WTC11 (cell line): ENCODE data around the gene UQCR11. TPM values are rescaled to one million over a fixed set of nuclear protein-coding genes. Genes with fewer than 3 reads are reported as not detected.

Source experiments
- ATAC-seq: fragments of 200-7000 bp; cut with Tn5 transposase; 2 replicates; pipeline ENCODE4 v1.10.0; 2021; ENCODE audit warnings: mild to moderate bottlenecking, moderate library complexity
- CTCF ChIA-PET: fragments of 300-600 bp; sonication (Branson Sonifier 250); formaldehyde crosslinking; loops from one replicate; lab custom pipeline; 2021; ENCODE audit warnings: antibody characterized with exemption; lab: Charles Lee
- POLR2A ChIA-PET: fragments of 350-600 bp; sonication (Branson Sonifier 250); formaldehyde crosslinking; loops from one replicate; lab custom pipeline; 2021; ENCODE audit warnings: antibody characterized with exemption; lab: Charles Lee
- DNase-seq: peaks from one replicate; pipeline ENCODE4 v3.0.0; 2021; ENCODE audit warnings: low spot score
- H3K27ac Mint-ChIP-seq: 2 replicates; pipeline ENCODE4 v1.8.0; 2021; ENCODE audit warnings: mixed read lengths
- H3K27me3 Mint-ChIP-seq: 2 replicates; pipeline ENCODE4 v1.8.0; 2021; ENCODE audit warnings: low read depth, mild to moderate bottlenecking, moderate library complexity, mixed read lengths
- H3K36me3 Mint-ChIP-seq: 2 replicates; pipeline ENCODE4 v1.8.0; 2021; ENCODE audit warnings: mixed read lengths
- H3K4me1 Mint-ChIP-seq: 2 replicates; pipeline ENCODE4 v1.8.0; 2022; ENCODE audit warnings: mixed read lengths
- H3K4me3 Mint-ChIP-seq: 2 replicates; pipeline ENCODE4 v1.8.0; 2021; ENCODE audit warnings: mild to moderate bottlenecking, moderate library complexity, mixed read lengths
- H3K9me3 Mint-ChIP-seq: 2 replicates; pipeline ENCODE4 v1.8.0; 2021; ENCODE audit warnings: mixed read lengths
- MYBL2 ChIP-seq: sonication (generic); formaldehyde crosslinking; IDR thresholded peaks from 2 replicates; pipeline ENCODE4 v1.8.1; 2023; ENCODE audit warnings: mild to moderate bottlenecking, moderate library complexity, missing genetic modification reagents
- NFYB ChIP-seq: sonication (generic); formaldehyde crosslinking; conservative IDR thresholded peaks from 2 replicates; pipeline ENCODE4 v1.8.0; 2022; ENCODE audit warnings: low read depth, missing genetic modification reagents
- NR3C1 ChIP-seq: sonication (generic); formaldehyde crosslinking; conservative IDR thresholded peaks from 2 replicates; pipeline ENCODE4 v1.8.1; 2023; ENCODE audit warnings: low read depth, mild to moderate bottlenecking, missing genetic modification reagents
- RELA ChIP-seq: sonication (generic); formaldehyde crosslinking; IDR thresholded peaks from 2 replicates; pipeline ENCODE4 v1.8.1; 2022; ENCODE audit warnings: missing genetic modification reagents, mild to moderate bottlenecking, borderline replicate concordance
- SP1 ChIP-seq: sonication (generic); formaldehyde crosslinking; conservative IDR thresholded peaks from 2 replicates; pipeline ENCODE4 v1.8.1; 2022; ENCODE audit warnings: missing genetic modification reagents
- total RNA-seq: library from RNA; stranded (reverse); gene quantifications from 3 replicates; pipeline ENCODE4 v1.2.3, GENCODE V29; 2021
- TF ChIP-seq, protein P1 (sequence below): sonication (generic); formaldehyde crosslinking; IDR thresholded peaks from 2 replicates; pipeline ENCODE4 v1.8.1; 2023; ENCODE audit warnings: mild to moderate bottlenecking, missing genetic modification reagents
- TF ChIP-seq, protein P2 (sequence below): fragments of 250-450 bp; sonication (Bioruptor Pico); IDR thresholded peaks from 2 replicates; pipeline ENCODE4 v1.8.0; 2021; ENCODE audit warnings: mild to moderate bottlenecking
- TF ChIP-seq, protein P3 (sequence below): sonication (generic); formaldehyde crosslinking; IDR thresholded peaks from 2 replicates; pipeline ENCODE4 v1.8.1; 2022; ENCODE audit warnings: low read depth, mild to moderate bottlenecking, moderate library complexity, missing genetic modification reagents, borderline replicate concordance
- TF ChIP-seq, protein P4 (sequence below): sonication (generic); formaldehyde crosslinking; IDR thresholded peaks from 2 replicates; pipeline ENCODE4 v1.8.1; 2023; ENCODE audit warnings: mild to moderate bottlenecking, moderate library complexity, missing genetic modification reagents
- TF ChIP-seq, protein P5 (sequence below): fragments of 250-450 bp; sonication (Bioruptor Pico); IDR thresholded peaks from 2 replicates; pipeline ENCODE4 v1.9.0; 2021; ENCODE audit warnings: mild to moderate bottlenecking, borderline replicate concordance
- TF ChIP-seq, protein P6 (sequence below): sonication (generic); formaldehyde crosslinking; IDR thresholded peaks from 2 replicates; pipeline ENCODE4 v1.8.0; 2022; ENCODE audit warnings: mild to moderate bottlenecking, missing genetic modification reagents

The UQCR11 gene
- total RNA-seq, 1 experiment from 2014 or later: 198 TPM

DNA sequence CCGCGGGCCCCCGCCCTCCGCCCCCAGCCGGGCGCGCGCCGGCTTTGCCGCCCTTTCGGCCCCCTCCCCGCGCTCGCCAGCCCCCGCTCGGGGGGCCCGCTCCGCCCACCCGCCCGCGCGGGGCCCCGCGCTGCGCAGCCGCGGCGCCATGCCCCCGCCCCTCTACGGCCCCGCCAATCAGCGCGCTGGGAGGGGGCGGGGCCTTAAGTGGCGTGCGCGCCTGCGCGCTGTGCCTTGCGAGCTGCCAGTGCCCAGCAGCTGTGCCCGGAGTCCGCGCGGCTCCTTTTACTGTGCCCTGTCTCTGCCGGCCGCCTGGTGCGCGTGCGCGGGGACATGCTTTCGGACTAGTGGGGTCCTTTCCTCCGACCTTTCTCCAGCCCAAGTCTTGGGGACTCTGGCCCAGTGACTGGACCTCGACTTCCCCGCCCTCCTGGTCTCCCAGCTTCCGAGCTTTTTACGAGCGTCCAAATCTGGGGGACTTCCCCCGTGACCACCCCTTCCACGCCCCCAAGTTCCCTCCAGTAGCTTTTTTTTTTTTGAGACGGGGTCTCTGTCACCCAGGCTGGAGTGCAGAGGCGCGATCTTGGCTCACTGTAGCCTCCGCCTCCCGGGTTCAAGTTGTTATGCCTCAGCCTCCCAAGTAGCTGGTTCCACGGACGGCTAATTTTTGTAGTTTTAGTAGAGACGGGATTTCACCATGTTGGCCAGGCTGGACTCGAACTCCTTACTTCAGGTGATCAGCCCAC, 12.3 kb downstream of the UQCR11 start, which contains the start of gene MBD3:
TSS of gene MBD3 (minus strand) at position 111 of the 746 bp plus-strand sequence. CDS start 234 bp downstream, outside the sequence.
- Mint-ChIP-seq H3K9me3 (no peaks in the 10 kb centered on the region), H3K27ac (peak within 1 kb of the TSS; percentile 93)
- peak; percentile 88 for ATAC-seq
- TF ChIP-seq, protein P1, sequence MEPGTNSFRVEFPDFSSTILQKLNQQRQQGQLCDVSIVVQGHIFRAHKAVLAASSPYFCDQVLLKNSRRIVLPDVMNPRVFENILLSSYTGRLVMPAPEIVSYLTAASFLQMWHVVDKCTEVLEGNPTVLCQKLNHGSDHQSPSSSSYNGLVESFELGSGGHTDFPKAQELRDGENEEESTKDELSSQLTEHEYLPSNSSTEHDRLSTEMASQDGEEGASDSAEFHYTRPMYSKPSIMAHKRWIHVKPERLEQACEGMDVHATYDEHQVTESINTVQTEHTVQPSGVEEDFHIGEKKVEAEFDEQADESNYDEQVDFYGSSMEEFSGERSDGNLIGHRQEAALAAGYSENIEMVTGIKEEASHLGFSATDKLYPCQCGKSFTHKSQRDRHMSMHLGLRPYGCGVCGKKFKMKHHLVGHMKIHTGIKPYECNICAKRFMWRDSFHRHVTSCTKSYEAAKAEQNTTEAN: no peak
- TF ChIP-seq, protein P2, sequence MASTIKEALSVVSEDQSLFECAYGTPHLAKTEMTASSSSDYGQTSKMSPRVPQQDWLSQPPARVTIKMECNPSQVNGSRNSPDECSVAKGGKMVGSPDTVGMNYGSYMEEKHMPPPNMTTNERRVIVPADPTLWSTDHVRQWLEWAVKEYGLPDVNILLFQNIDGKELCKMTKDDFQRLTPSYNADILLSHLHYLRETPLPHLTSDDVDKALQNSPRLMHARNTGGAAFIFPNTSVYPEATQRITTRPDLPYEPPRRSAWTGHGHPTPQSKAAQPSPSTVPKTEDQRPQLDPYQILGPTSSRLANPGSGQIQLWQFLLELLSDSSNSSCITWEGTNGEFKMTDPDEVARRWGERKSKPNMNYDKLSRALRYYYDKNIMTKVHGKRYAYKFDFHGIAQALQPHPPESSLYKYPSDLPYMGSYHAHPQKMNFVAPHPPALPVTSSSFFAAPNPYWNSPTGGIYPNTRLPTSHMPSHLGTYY (CRISPR knock-in tag): peak; percentile 62; the same call in 1 of the 2 replicates
- TF ChIP-seq MYBL2 (CRISPR knock-in tag) (no peak), SP1 (0 out of 2 replicates have a peak, but pooled peaks have one; percentile 71), RELA (CRISPR knock-in tag) (no peak), NFYB (CRISPR knock-in tag) (peak; percentile 65), NR3C1 (no peak)
- TF ChIP-seq, protein P3, sequence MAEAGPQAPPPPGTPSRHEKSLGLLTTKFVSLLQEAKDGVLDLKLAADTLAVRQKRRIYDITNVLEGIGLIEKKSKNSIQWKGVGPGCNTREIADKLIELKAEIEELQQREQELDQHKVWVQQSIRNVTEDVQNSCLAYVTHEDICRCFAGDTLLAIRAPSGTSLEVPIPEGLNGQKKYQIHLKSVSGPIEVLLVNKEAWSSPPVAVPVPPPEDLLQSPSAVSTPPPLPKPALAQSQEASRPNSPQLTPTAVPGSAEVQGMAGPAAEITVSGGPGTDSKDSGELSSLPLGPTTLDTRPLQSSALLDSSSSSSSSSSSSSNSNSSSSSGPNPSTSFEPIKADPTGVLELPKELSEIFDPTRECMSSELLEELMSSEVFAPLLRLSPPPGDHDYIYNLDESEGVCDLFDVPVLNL (CRISPR knock-in tag): no peak
- TF ChIP-seq, protein P4, sequence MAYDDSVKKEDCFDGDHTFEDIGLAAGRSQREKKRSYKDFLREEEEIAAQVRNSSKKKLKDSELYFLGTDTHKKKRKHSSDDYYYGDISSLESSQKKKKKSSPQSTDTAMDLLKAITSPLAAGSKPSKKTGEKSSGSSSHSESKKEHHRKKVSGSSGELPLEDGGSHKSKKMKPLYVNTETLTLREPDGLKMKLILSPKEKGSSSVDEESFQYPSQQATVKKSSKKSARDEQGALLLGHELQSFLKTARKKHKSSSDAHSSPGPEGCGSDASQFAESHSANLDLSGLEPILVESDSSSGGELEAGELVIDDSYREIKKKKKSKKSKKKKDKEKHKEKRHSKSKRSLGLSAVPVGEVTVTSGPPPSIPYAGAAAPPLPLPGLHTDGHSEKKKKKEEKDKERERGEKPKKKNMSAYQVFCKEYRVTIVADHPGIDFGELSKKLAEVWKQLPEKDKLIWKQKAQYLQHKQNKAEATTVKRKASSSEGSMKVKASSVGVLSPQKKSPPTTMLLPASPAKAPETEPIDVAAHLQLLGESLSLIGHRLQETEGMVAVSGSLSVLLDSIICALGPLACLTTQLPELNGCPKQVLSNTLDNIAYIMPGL (CRISPR knock-in tag): no peak
- TF ChIP-seq, protein P5, sequence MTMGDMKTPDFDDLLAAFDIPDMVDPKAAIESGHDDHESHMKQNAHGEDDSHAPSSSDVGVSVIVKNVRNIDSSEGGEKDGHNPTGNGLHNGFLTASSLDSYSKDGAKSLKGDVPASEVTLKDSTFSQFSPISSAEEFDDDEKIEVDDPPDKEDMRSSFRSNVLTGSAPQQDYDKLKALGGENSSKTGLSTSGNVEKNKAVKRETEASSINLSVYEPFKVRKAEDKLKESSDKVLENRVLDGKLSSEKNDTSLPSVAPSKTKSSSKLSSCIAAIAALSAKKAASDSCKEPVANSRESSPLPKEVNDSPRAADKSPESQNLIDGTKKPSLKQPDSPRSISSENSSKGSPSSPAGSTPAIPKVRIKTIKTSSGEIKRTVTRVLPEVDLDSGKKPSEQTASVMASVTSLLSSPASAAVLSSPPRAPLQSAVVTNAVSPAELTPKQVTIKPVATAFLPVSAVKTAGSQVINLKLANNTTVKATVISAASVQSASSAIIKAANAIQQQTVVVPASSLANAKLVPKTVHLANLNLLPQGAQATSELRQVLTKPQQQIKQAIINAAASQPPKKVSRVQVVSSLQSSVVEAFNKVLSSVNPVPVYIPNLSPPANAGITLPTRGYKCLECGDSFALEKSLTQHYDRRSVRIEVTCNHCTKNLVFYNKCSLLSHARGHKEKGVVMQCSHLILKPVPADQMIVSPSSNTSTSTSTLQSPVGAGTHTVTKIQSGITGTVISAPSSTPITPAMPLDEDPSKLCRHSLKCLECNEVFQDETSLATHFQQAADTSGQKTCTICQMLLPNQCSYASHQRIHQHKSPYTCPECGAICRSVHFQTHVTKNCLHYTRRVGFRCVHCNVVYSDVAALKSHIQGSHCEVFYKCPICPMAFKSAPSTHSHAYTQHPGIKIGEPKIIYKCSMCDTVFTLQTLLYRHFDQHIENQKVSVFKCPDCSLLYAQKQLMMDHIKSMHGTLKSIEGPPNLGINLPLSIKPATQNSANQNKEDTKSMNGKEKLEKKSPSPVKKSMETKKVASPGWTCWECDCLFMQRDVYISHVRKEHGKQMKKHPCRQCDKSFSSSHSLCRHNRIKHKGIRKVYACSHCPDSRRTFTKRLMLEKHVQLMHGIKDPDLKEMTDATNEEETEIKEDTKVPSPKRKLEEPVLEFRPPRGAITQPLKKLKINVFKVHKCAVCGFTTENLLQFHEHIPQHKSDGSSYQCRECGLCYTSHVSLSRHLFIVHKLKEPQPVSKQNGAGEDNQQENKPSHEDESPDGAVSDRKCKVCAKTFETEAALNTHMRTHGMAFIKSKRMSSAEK (CRISPR knock-in tag): no peak
- TF ChIP-seq, protein P6, sequence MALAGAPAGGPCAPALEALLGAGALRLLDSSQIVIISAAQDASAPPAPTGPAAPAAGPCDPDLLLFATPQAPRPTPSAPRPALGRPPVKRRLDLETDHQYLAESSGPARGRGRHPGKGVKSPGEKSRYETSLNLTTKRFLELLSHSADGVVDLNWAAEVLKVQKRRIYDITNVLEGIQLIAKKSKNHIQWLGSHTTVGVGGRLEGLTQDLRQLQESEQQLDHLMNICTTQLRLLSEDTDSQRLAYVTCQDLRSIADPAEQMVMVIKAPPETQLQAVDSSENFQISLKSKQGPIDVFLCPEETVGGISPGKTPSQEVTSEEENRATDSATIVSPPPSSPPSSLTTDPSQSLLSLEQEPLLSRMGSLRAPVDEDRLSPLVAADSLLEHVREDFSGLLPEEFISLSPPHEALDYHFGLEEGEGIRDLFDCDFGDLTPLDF (CRISPR knock-in tag): no peak
- TF ChIP-seq, all 79 proteins: peak for 3
- CTCF ChIA-PET: interaction anchor here (0.5 to 2.7 kb wide), 10 partner anchors 9 to 234 kb away, joined by 3 to 20 read pairs (median 5); partner anchors contain the start of genes TCF3 and UQCR11
- DNase-seq: peak; percentile 90
- Mint-ChIP-seq H3K27me3 (no peaks in the 10 kb centered on the region), H3K4me3 (peak within 1 kb of the TSS; percentile 85), H3K4me1 (peaks cover 10% of the 10 kb centered on the region), H3K36me3 (peaks cover 14% of the 10 kb centered on the region)
- POLR2A ChIA-PET: interaction anchor here (0.6 to 1.8 kb wide), 4 partner anchors 13 to 565 kb away, joined by 3 to 7 read pairs (median 5); partner anchors contain the start of gene UQCR11
